ENCODE measurements around the gene MANSC4.

- no peak for TF ChIP-seq CTCF (conservative IDR thresholded peaks at IDR 0.05; ENCODE audit: low read depth in 2 of 2)
- no peak for TF ChIP-seq POLR2AphosphoS5 (IDR thresholded peaks at IDR 0.05; ENCODE audit: low read depth)
- TF ChIP-seq JUNB (IDR thresholded peaks at IDR 0.05; ENCODE audit: unreplicated experiment), result no peak
- TF ChIP-seq EZH2 (IDR thresholded peaks at IDR 0.05; ENCODE audit: low read depth, unreplicated experiment), result no peak
- TF ChIP-seq EZH2phosphoT487 (IDR thresholded peaks at IDR 0.05; ENCODE audit: unreplicated experiment), result no peak
Observed at GRCh38 chr12:27751386-27752047, 28.5 kb downstream of the MANSC4 start.
